Transverse colon (tissue), 4 donors: Measurements from ENCODE around the gene BFSP2.

Experiments
- POLR2A ChIP-seq: fragments of 450-650 bp; IDR thresholded peaks from one replicate; pipeline ENCODE4 v1.6.1; 2016; ENCODE audit warnings: antibody characterized with exemption, mild to moderate bottlenecking, moderate library complexity
- POLR2AphosphoS5 ChIP-seq, 3 donors: sonication (generic); formaldehyde crosslinking; IDR thresholded peaks; one replicate each; pipeline ENCODE4 v1.6.1; 2016; ENCODE audit warnings: antibody characterized with exemption in 3 of 3
- TF ChIP-seq, protein P1 (sequence below), 5 experiments: fragments of 200-600 bp in 3 of 5; fragments of 450-650 bp in 2 of 5; sonication (generic) in 3 of 5; IDR thresholded peaks; 1 replicate in 2 of 5; 2 replicates in 3 of 5; pipeline ENCODE4 v1.5.1; 2016 to 2017; ENCODE audit warnings: antibody characterized with exemption in 5 of 5, inconsistent platforms in 3 of 5, mild to moderate bottlenecking in 2 of 5, moderate library complexity in 1 of 5

- no peak for TF ChIP-seq POLR2A
- TF ChIP-seq, protein P1, sequence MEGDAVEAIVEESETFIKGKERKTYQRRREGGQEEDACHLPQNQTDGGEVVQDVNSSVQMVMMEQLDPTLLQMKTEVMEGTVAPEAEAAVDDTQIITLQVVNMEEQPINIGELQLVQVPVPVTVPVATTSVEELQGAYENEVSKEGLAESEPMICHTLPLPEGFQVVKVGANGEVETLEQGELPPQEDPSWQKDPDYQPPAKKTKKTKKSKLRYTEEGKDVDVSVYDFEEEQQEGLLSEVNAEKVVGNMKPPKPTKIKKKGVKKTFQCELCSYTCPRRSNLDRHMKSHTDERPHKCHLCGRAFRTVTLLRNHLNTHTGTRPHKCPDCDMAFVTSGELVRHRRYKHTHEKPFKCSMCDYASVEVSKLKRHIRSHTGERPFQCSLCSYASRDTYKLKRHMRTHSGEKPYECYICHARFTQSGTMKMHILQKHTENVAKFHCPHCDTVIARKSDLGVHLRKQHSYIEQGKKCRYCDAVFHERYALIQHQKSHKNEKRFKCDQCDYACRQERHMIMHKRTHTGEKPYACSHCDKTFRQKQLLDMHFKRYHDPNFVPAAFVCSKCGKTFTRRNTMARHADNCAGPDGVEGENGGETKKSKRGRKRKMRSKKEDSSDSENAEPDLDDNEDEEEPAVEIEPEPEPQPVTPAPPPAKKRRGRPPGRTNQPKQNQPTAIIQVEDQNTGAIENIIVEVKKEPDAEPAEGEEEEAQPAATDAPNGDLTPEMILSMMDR (IDR thresholded peaks at IDR 0.05) = no peak
- TF ChIP-seq POLR2AphosphoS5 (IDR thresholded peaks at IDR 0.05) = no peak
Observed at GRCh38 chr3:133474817-133475216, 75.0 kb downstream of the BFSP2 start.
